CD14-positive monocyte (primary cell): ENCODE results near the gene PEX16. TPM values are rescaled to one million over a fixed set of nuclear protein-coding genes. Genes with fewer than 3 reads are reported as not detected.

Experiments used
- DNase-seq, 3 donors: peaks; one replicate each; pipeline ENCODE4 v3.0.0-alpha.2; 2011 to 2022
- H2AFZ ChIP-seq: 2 replicates; pipeline ENCODE4 v1.6.0; 2012; ENCODE audit warnings: mild to moderate bottlenecking, low read depth, low read length, inconsistent platforms; ENCODE audit not compliant: insufficient read depth, poor library complexity, severe bottlenecking
- H3K27ac ChIP-seq, 2 donors: 1 replicate in 1 of 2; 2 replicates in 1 of 2; pipeline ENCODE4 v1.5.1; 2012 to 2013; ENCODE audit warnings: low read length in 2 of 2, control low read depth in 1 of 2, inconsistent platforms in 1 of 2, low read depth in 1 of 2, mild to moderate bottlenecking in 1 of 2
- H3K27me3 ChIP-seq, 2 donors: one replicate each; pipeline versions ENCODE4 v1.6.0 to v1.6.1; 2011 to 2013; ENCODE audit warnings: low read length in 2 of 2; ENCODE audit not compliant: control insufficient read depth in 2 of 2, insufficient read depth in 2 of 2
- H3K36me3 ChIP-seq, 2 donors: replicated peaks in 1 of 2; 1 replicate in 1 of 2; 2 replicates in 1 of 2; pipeline versions ENCODE4 v1.5.1 to v1.6.1; 2012 to 2013; ENCODE audit warnings: low read length in 2 of 2, control low read depth in 1 of 2, inconsistent platforms in 1 of 2, mild to moderate bottlenecking in 1 of 2; ENCODE audit not compliant: insufficient read depth in 2 of 2, control insufficient read depth in 1 of 2
- H3K4me1 ChIP-seq, 2 donors: 1 replicate in 1 of 2; 2 replicates in 1 of 2; pipeline versions ENCODE4 v1.5.1 to v1.6.1; 2012 to 2013; ENCODE audit warnings: low read length in 2 of 2, control low read depth in 1 of 2, inconsistent platforms in 1 of 2, mild to moderate bottlenecking in 1 of 2, moderate library complexity in 1 of 2; ENCODE audit not compliant: insufficient read depth in 2 of 2, control insufficient read depth in 1 of 2
- H3K4me2 ChIP-seq: replicated peaks from 2 replicates; pipeline ENCODE3; 2012; ENCODE audit warnings: low read length, moderate library complexity, mild to moderate bottlenecking; ENCODE audit not compliant: poor library complexity, severe bottlenecking; ENCODE audit errors: extremely low read depth
- H3K4me3 ChIP-seq, 3 experiments: fragments of 200-600 bp in 1 of 3; sonication (generic) in 1 of 3; replicated peaks in 1 of 3; 1 replicate in 2 of 3; 2 replicates in 1 of 3; pipeline ENCODE4 v1.5.1; 2011 to 2013; ENCODE audit warnings: low read length in 3 of 3, mild to moderate bottlenecking in 3 of 3, control low read depth in 2 of 3, low read depth in 2 of 3, inconsistent platforms in 1 of 3, moderate library complexity in 1 of 3
- H3K79me2 ChIP-seq: 2 replicates; pipeline ENCODE4 v1.6.0; 2012; ENCODE audit warnings: mild to moderate bottlenecking, control low read depth, inconsistent platforms, low read length, moderate library complexity; ENCODE audit not compliant: insufficient read depth
- H3K9ac ChIP-seq: 2 replicates; pipeline ENCODE4 v1.6.0; 2017; ENCODE audit warnings: low read length, mild to moderate bottlenecking; ENCODE audit not compliant: insufficient read depth, poor library complexity, severe bottlenecking
- H3K9me3 ChIP-seq, 2 donors: replicated peaks in 1 of 2; 1 replicate in 1 of 2; 2 replicates in 1 of 2; pipeline versions ENCODE4 v1.5.1 to v1.6.1; 2012 to 2013; ENCODE audit warnings: low read length in 2 of 2, control low read depth in 1 of 2; ENCODE audit not compliant: control insufficient read depth in 1 of 2, insufficient read depth in 1 of 2
- H4K20me1 ChIP-seq: 2 replicates; pipeline ENCODE4 v1.6.0; 2012; ENCODE audit warnings: mild to moderate bottlenecking, low read length, control low read depth, moderate library complexity; ENCODE audit not compliant: insufficient read depth
- H3K27ac Mint-ChIP-seq, 7 donors: one replicate each; pipeline ENCODE4 v1.8.0; 2020; ENCODE audit warnings: mild to moderate bottlenecking in 7 of 7, mixed read lengths in 7 of 7, moderate library complexity in 6 of 7, inconsistent platforms in 2 of 7
- H3K27me3 Mint-ChIP-seq, 3 donors: one replicate each; pipeline ENCODE4 v1.8.0; 2021 to 2022; ENCODE audit warnings: low read depth in 3 of 3, mild to moderate bottlenecking in 3 of 3, mixed read lengths in 3 of 3, moderate library complexity in 3 of 3, inconsistent platforms in 1 of 3
- H3K36me3 Mint-ChIP-seq, 2 donors: one replicate each; pipeline ENCODE4 v1.8.0; 2020; ENCODE audit warnings: mixed read lengths in 2 of 2, inconsistent platforms in 1 of 2, mild to moderate bottlenecking in 1 of 2
- H3K4me1 Mint-ChIP-seq: one replicate; pipeline ENCODE4 v1.8.0; 2020; ENCODE audit warnings: mild to moderate bottlenecking, mixed read lengths
- H3K4me3 Mint-ChIP-seq, 2 donors: one replicate each; pipeline ENCODE4 v1.8.0; 2020; ENCODE audit warnings: mild to moderate bottlenecking in 2 of 2, mixed read lengths in 2 of 2, moderate library complexity in 1 of 2
- H3K9me3 Mint-ChIP-seq, 7 donors: one replicate each; pipeline ENCODE4 v1.8.0; 2020 to 2022; ENCODE audit warnings: mixed read lengths in 7 of 7, mild to moderate bottlenecking in 6 of 7, moderate library complexity in 6 of 7, inconsistent platforms in 2 of 7
- CTCF ChIP-seq: fragments of 200-600 bp; IDR thresholded peaks from one replicate; pipeline ENCODE4 v1.8.0; 2022; ENCODE audit warnings: antibody characterized with exemption, mild to moderate bottlenecking
- WGBS: methylation state at CpG from one replicate; pipeline ENCODE4 v1.1.5; 2013; ENCODE audit warnings: missing lambda C conversion rate; ENCODE audit not compliant: insufficient coverage; 5-methylcytosine and 5-hydroxymethylcytosine counted together
- intact Hi-C, 2 donors: fragments of 100-400 bp; cut with micrococcal nuclease; formaldehyde crosslinking; loops; one replicate each; pipeline versions ENCODE4 v1.15.0 to v1.15.1; 2023
- polyA plus RNA-seq, 3 donors: library from polyadenylated mRNA; depleted of rRNA in 1 of 3; unstranded in 2 of 3; stranded (reverse) in 1 of 3; fragments of 300-500 nt in 2 of 3; fragments of >200 nt in 1 of 3; fragmentation: Illumina TruSeq in 2 of 3; gene quantifications; 1 replicate in 2 of 3; 2 replicates in 1 of 3; pipeline ENCODE4 v1.2.3, GENCODE V29; 2012 to 2021

The PEX16 gene
- polyA plus RNA-seq, 3 donors: 33.8 to 46.1 (median 35.1) TPM

GRCh38 chr11:45864041-45864440 is 53.6 kb downstream of the PEX16 start:
- H3K27ac ChIP-seq: no peak overlapping the region
- Mint-ChIP-seq H3K27ac (no peak overlapping the region), H3K9me3 (peaks cover 0 to 2% (median 0%) of the 10 kb centered on the region in 7 donors), H3K36me3 (peaks cover 87 to 99% of the 10 kb centered on the region in 2 donors), H3K27me3 (no peaks in the 10 kb centered on the region), H3K4me3 (no peak overlapping the region), H3K4me1 (no peaks in the 10 kb centered on the region)
- TF ChIP-seq CTCF: no peak
- H4K20me1 ChIP-seq: peaks cover 13% of the 10 kb centered on the region
- no peaks in the 10 kb centered on the region for H3K4me1 ChIP-seq
- H3K36me3 ChIP-seq: peaks cover 86 to 100% of the 10 kb centered on the region in 2 donors
- no peak overlapping the region for H3K9ac ChIP-seq
- intact Hi-C loops: no loop called here
- H3K27me3 ChIP-seq: no peaks in the 10 kb centered on the region
- H2AFZ ChIP-seq: no peak overlapping the region
- no peaks in the 10 kb centered on the region for H3K9me3 ChIP-seq
- H3K79me2 ChIP-seq: no peaks in the 10 kb centered on the region
- no peak for DNase-seq
- no peak overlapping the region for H3K4me3 ChIP-seq
- no peak overlapping the region for H3K4me2 ChIP-seq

- no peak for TF ChIP-seq CTCF
- Histone ChIP-seq H3K4me1 (peaks cover 19 to 22% of the 10 kb centered on the region in 2 donors), H3K27ac (no peak overlapping the region), H4K20me1 (peaks cover 36% of the 10 kb centered on the region), H3K4me2 (no peak overlapping the region), H3K9ac (no peak overlapping the region), H3K27me3 (no peaks in the 10 kb centered on the region), H3K79me2 (no peaks in the 10 kb centered on the region), H3K36me3 (peaks cover 74 to 99% of the 10 kb centered on the region in 2 donors), H3K4me3 (no peak overlapping the region), H3K9me3 (no peaks in the 10 kb centered on the region), H2AFZ (no peak overlapping the region)
- H3K27ac Mint-ChIP-seq: peak overlapping the region in 3 of 7 donors; percentile 25 to 72 (median 64)
- peak overlapping the region in 1 of 2 donors; percentile 20 for H3K4me3 Mint-ChIP-seq
- no peaks in the 10 kb centered on the region for H3K9me3 Mint-ChIP-seq
- intact Hi-C loops: no loop called here
- DNase-seq: no peak
- WGBS: 94% methylated on average over 3 of the region's 10 CpGs
- H3K4me1 Mint-ChIP-seq: peaks cover 20% of the 10 kb centered on the region
- peaks cover 81 to 94% of the 10 kb centered on the region in 2 donors for H3K36me3 Mint-ChIP-seq
- H3K27me3 Mint-ChIP-seq: no peaks in the 10 kb centered on the region
Measured at GRCh38 chr11:45860764-45861510, 56.7 kb downstream of the PEX16 start.
